ENCODE data around the gene NFYC. TPM values are rescaled to one million over a fixed set of nuclear protein-coding genes. Genes with fewer than 3 reads are reported as not detected.
A peak's percentile ranks its signal among the peaks of the same experiment; 100 is the strongest.

The NFYC gene
- total RNA-seq, 2 donors from 2014 or later: 43.6 to 59.0 TPM

- H3K4me1 ChIP-seq (ENCODE audit: control insufficient read depth, insufficient read depth, low read length): no peaks in the 10 kb centered on the region
- peaks cover 81% of the 10 kb centered on the region for H3K36me3 Mint-ChIP-seq (ENCODE audit: low read depth)
- H3K36me3 ChIP-seq (ENCODE audit: control insufficient read depth, insufficient read depth, low read length): peaks cover 88% of the 10 kb centered on the region
- no peak overlapping the region for H3K9ac ChIP-seq (ENCODE audit: extremely low read depth, low read length, poor library complexity, severe bottlenecking)
- H3K27me3 Mint-ChIP-seq (ENCODE audit: insufficient read depth): no peaks in the 10 kb centered on the region
- 93 to 95% methylated on average over 2 of the region's 2 CpGs for WGBS, 2 experiments (ENCODE audit: insufficient coverage in 1 of 2, insufficient read length in 1 of 2)
- DNase-seq: no peak
- H3K27ac Mint-ChIP-seq: no peak overlapping the region
- TF ChIP-seq CTCF (conservative IDR thresholded peaks at IDR 0.05): no peak
- no peak overlapping the region for H3K4me3 ChIP-seq (ENCODE audit: low read length)
- H3K9me3 ChIP-seq (ENCODE audit: control insufficient read depth, low read length): no peaks in the 10 kb centered on the region
- H3K9me3 Mint-ChIP-seq: no peaks in the 10 kb centered on the region
- H3K4me3 Mint-ChIP-seq: no peak overlapping the region
- H3K27me3 ChIP-seq (ENCODE audit: control insufficient read depth, insufficient read depth, low read length, poor library complexity, severe bottlenecking): no peaks in the 10 kb centered on the region
- no peaks in the 10 kb centered on the region for H3K4me1 Mint-ChIP-seq
- no peak overlapping the region for H3K27ac ChIP-seq (ENCODE audit: low read depth, low read length)
Observed at GRCh38 chr1:40766017-40766416, 74.5 kb downstream of the NFYC start.

- Mint-ChIP-seq H3K27me3 (ENCODE audit: insufficient read depth) (no peaks in the 10 kb centered on the region), H3K27ac (no peak overlapping the region), H3K4me1 (no peaks in the 10 kb centered on the region), H3K9me3 (no peaks in the 10 kb centered on the region), H3K4me3 (no peak overlapping the region), H3K36me3 (ENCODE audit: low read depth) (peaks cover 81% of the 10 kb centered on the region)
- Histone ChIP-seq H3K9ac (ENCODE audit: extremely low read depth, low read length, poor library complexity, severe bottlenecking) (no peak overlapping the region), H3K4me1 (ENCODE audit: control insufficient read depth, insufficient read depth, low read length) (no peaks in the 10 kb centered on the region), H3K9me3 (ENCODE audit: control insufficient read depth, low read length) (no peaks in the 10 kb centered on the region), H3K27me3 (ENCODE audit: control insufficient read depth, insufficient read depth, low read length, poor library complexity, severe bottlenecking) (no peaks in the 10 kb centered on the region), H3K27ac (ENCODE audit: low read depth, low read length) (no peak overlapping the region), H3K4me3 (ENCODE audit: low read length) (no peak overlapping the region), H3K36me3 (ENCODE audit: control insufficient read depth, insufficient read depth, low read length) (peaks cover 90% of the 10 kb centered on the region)
- no peak for TF ChIP-seq CTCF (conservative IDR thresholded peaks at IDR 0.05)
- peak; percentile 18 for DNase-seq
- WGBS, 2 experiments (ENCODE audit: insufficient coverage in 1 of 2, insufficient read length in 1 of 2): 93 to 95% methylated on average over 3 to 4 of the region's 4 CpGs
Observed at GRCh38 chr1:40766560-40766959, 75.1 kb downstream of the NFYC start.

- no peaks in the 10 kb centered on the region for H3K9me3 Mint-ChIP-seq
- no peaks in the 10 kb centered on the region for H3K27me3 ChIP-seq (ENCODE audit: control insufficient read depth, insufficient read depth, low read length, poor library complexity, severe bottlenecking)
- no peak overlapping the region for H3K27ac ChIP-seq (ENCODE audit: low read depth, low read length)
- DNase-seq: no peak
- H3K27ac Mint-ChIP-seq: no peak overlapping the region
- no peaks in the 10 kb centered on the region for H3K4me1 ChIP-seq (ENCODE audit: control insufficient read depth, insufficient read depth, low read length)
- TF ChIP-seq CTCF (conservative IDR thresholded peaks at IDR 0.05): no peak
- H3K4me3 Mint-ChIP-seq: no peak overlapping the region
- no peaks in the 10 kb centered on the region for H3K4me1 Mint-ChIP-seq
- H3K9me3 ChIP-seq (ENCODE audit: control insufficient read depth, low read length): no peaks in the 10 kb centered on the region
- H3K36me3 ChIP-seq (ENCODE audit: control insufficient read depth, insufficient read depth, low read length): peaks cover 86% of the 10 kb centered on the region
- 96 to 100% methylated on average over 3 to 7 of the region's 7 CpGs for WGBS, 2 experiments (ENCODE audit: insufficient coverage in 1 of 2, insufficient read length in 1 of 2)
- peaks cover 78% of the 10 kb centered on the region for H3K36me3 Mint-ChIP-seq (ENCODE audit: low read depth)
- H3K9ac ChIP-seq (ENCODE audit: extremely low read depth, low read length, poor library complexity, severe bottlenecking): no peak overlapping the region
- peaks cover 4% of the 10 kb centered on the region for H3K27me3 Mint-ChIP-seq (ENCODE audit: insufficient read depth)
- H3K4me3 ChIP-seq (ENCODE audit: low read length): no peak overlapping the region
Observed at GRCh38 chr1:40768146-40768990, 76.9 kb downstream of the NFYC start.
